H4 (cell line): ENCODE data around the gene GPR35. TPM values are rescaled to one million over a fixed set of nuclear protein-coding genes. Genes with fewer than 3 reads are reported as not detected.
"Not testable (repeated sequence)": the region's sequence is repeated elsewhere in the genome, so short reads cannot be mapped to it uniquely, and the experiment has no call there.

Experiments used
- DNase-seq: peaks from one replicate; pipeline ENCODE4 v3.0.0-alpha.2; 2015; ENCODE audit warnings: low spot score
- total RNA-seq: library from RNA; depleted of rRNA; stranded (reverse); fragments of >200 nt; shearing (Covaris generic); gene quantifications from 2 replicates; pipeline ENCODE4 v1.2.3, GENCODE V29; 2014

GPR35 gene
- total RNA-seq, 1 experiment from 2014 or later = 0.75 TPM

DNA sequence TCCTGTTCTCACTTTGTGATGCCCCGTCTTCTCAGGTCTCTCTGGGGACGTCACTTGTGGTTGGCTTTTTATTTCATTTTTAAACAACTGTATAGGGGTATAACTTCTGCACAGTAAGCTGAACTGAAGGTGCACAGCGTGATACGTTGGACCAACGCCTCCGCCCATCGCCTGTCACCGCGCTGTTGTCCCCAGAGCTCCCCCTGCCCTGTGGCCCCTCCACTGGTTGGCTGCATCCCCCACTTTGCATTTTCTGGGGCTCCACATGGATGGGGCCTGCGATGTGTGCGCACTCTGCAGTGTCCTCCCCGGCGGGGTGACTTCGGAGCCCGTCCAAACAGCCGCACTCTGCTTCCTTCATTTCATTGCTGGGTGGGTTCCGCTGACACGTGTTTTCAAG, 14.3 kb downstream of the GPR35 start:
- no peak for DNase-seq

DNA sequence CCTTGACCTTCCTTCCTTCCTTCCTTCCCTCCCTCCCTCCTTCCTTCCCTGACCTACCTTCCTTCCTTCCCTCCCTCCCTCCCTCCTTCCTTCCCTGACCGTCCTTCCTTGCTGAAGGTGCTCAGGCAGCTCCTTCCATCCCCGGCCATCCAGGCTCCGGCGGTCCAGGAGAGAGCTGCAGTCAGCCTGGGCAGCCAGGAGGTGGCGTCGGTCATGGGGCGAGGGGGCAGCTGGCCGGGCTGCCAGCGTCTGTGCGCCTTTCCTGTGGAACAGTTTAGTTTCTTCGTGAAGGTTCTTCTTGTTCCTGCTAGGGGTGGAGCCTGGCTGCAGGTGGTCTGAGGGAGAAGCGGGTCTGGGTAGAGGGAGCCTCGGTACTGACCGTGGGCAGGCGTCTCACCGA, 15.7 kb downstream of the GPR35 start:
- no peak for DNase-seq

DNA sequence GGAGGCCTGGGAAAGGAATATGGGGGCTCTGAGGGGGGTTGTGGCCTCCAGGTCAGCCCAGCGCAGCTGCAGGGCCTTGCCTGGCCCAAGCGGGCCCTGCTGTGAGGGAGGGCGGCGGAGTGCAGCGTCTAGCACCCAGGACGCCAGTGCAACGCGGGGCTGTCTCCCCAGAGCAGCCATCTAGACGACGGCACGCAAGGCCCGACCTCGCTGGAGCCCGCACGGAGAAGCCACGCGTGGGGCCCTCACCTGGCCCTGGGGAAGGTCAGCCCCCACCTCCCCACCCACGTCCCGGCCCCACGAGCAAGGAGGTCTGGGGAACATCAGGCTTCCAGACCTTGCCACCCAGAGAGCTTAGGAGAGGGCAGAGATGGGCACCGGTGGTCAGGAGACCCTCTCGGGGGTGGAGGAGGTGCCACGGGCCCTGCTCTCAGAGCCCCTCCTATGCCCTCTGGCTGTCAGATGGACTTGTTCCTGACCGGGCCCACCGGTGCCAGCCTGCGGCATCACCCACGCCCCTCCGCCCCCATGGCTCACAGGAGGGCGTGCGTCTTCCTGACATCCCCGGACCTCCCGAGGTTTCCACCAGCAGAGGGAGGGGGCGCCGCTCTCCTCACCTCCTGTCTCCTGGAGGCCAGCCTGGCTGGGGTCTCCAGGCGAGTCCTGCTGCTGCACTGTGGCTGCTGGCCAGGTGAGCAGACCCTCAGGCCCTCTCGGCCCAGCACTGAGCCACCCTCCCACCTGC, 17.0 kb downstream of the GPR35 start:
- no peak for DNase-seq

DNA sequence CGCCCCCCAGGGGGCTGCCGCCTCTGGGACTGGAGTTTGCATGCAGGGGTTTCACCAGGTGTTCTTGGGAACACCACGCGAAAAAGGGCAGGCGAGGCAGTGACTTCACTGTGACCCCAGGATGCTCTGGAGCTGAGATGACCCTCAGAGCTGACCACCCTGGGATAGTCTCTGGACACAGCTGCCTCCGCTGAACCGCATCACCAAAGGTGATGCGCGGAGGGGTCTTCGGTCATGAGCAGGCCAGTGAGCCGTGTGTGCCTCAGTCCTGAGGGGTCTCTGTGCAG, 17.5 kb downstream of the GPR35 start:
- DNase-seq = no peak

DNA sequence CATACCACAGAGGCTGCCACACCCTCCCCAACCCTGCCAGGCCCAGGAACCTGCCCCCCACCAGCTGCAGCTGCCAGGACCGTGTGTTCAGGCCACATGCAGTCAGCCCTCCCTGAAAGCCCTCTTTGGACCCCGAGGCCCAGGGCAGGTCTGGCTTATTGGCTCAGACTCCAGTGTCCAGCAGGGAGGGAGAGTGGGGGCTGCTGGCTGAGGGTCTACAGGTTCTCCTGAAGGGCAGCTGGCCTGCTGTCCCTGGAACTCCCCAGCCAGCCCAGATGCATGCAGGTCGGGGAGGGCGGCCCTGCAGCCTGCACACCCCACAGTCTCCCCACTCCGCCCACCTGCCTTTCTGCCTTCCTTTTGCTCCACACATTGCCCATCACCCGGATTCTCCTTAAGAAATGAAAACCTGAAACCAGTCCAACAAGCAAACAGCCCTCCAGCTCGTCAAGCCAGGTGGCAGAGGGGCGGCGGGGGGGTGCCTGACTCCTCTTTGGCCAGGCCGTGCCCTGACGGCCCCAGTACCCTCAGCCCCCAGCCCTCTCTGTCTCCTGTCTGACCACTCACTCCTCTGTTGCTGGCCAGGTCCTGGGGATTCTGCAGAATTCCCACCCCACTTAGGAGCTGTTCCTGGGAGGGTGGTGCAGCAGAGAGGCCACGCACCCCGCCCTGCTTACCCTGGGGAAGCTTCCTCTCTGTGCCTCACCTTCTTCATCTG, 18.0 kb downstream of the GPR35 start:
- DNase-seq = no peak

DNA sequence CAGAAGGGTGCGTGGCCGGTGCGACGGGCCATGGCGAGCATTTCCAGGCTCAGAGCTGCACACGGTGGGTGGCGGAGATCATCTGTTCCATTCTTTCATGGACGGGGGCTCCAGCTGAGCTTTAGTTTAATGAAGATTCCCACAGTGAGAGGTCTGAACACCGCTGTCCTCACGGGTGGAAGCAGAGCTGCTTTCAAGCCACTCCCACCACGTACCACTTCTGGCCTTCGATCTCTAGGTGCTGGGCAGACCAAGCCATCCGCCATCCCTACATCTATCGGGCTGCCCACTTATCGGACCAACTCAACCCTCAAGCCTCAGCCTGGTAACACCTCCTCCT, 18.5 kb downstream of the GPR35 start:
- no peak for DNase-seq

DNA sequence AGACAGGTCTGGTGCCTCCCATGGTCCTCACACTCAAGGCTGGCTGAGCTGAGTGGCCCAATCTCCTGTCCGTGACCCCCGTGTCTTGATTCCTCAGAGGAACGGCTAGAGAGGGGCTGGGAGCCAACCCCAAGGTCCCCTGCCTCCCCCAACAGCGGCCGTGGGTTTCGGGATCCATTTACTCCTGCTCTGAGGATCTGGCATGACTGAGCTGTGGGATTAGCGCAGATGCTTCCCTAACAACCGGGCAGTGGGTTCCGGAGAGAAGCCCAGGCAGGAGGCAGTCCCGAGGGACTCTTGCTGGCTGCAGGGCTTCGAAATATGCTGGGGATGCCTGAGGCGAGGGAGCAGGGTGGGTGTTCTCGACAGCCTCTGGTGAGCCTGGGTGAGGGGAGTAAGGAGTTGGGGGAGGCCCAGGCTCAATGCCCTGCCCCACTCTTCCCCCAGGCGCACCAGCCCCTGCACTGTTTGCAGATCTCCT, 18.9 kb downstream of the GPR35 start:
- DNase-seq = no peak

DNA sequence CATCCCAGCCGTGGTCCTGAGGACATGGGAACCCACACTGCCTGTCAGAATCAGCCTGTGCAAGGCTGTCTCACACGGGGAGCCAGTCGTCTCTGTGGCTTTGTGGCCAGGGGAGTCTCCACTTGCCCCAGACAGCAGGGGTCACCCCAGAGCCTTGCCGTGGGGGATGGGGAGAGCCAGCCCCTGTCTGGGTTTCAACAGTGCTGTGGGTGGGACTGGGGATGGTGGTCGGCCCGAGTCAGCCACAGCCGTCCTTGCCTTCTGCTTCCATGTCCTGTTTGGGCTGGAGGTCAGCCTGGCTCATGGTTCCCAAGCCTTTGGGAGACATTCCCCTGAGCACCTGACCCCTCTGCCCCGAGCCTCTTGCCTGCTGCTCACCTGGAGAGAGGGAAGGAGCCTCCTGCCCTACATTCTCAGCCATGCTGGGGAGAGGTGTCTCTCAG, 19.6 kb downstream of the GPR35 start:
- DNase-seq = no peak

DNA sequence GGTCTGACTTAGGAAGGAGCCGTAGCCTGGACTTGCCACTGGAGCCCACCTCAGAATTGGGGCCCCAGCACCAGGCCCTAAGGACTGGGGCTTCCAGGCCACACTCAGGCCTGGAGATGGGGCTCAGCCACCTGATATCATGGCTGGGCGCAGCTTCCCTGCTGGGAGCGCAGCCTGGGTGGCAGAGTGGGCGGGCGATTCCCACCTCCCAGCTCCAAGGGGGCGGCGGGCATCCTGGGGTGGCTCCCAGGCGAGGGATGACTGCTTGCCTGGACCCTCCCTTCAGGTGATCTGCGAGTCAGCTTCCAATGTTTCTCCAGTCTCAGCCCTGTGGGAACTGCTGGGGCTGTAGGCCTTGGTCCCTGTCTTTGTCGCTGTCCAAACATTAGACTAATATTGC, 20.1 kb downstream of the GPR35 start:
- no peak for DNase-seq

DNA sequence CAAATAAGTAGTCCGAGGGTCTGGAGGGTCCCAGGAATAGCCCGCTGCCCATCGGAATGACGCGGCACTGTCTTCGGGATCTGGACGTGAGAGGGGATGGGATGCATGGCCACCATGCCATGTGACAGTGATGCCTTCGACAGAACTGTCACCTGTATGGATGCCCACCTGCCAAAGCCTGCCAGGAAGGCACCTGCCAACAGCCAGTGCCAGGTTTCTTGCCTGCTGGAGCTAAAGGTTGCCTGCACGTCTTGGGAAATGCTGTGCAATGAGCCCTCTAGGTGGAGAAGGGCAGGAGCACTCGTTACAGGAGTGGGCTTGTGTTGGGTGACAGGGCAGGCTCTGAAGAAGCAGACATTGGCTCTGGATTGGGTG, 20.5 kb downstream of the GPR35 start:
- no peak for DNase-seq

DNA sequence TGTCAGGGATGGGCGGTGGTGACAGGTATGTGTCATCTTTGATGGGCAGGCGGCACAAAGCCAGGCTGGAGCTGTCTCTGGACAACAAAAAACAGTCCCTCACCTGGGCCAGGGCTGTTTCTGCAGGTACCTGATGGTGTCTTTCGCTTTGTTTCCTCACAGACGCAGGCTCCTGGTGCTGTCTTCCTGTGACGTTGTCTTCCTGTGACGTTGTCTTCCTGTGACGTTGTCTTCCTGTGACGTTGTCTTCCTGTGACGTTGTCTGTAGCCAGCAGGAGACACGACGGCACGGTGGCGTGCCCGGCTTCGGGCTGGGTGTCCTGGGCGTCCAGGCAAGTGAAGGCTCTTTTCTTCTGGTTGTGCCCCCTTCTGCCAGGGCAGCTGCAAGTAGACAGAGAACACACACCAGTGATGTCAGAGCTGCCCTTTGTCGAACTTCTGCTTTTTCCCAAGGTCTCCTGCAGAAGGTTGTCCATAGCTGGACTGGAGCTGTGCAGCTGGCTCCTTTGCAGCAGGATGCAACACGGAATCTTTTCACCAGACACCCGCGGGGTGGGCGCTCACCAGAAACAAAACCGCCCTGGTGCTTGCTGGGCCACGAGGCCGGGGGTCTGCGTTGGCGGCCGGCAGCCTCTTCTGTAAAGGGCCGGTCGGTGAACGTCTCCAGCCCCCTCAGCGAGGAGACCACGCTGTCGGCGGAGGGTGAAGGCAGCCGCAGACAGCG, 21.1 kb downstream of the GPR35 start:
- DNase-seq = no peak

DNA sequence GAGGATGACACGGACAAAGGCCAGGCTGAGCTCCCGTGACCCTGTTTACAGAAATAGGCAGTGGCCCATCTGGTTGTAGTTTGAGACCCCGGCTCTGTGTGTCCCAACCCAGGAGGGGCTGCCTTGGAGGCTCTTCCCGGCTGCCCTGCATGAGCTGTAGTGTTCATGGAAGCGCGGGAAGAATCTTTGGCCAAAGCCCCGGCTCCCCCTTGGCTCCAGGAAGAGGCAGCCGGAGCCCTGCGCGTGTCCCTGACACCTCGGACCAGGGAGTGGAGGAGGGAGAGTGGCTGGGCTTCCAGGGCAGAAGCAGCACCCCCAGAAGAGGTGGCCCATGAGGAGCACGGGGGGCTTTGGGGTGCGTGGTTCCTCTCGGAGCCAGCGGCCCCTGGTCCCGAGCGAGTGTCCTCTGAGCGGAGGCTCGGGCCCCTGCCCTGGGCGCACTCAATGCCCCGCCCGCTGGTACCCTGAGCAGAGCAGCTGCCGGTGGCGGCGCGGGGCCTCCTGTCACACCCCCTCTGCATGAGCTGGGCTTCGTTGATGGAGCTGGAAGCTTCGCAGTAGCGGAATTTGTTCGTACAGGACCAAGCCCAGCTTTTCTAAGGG, 21.7 kb downstream of the GPR35 start:
- DNase-seq = no peak

DNA sequence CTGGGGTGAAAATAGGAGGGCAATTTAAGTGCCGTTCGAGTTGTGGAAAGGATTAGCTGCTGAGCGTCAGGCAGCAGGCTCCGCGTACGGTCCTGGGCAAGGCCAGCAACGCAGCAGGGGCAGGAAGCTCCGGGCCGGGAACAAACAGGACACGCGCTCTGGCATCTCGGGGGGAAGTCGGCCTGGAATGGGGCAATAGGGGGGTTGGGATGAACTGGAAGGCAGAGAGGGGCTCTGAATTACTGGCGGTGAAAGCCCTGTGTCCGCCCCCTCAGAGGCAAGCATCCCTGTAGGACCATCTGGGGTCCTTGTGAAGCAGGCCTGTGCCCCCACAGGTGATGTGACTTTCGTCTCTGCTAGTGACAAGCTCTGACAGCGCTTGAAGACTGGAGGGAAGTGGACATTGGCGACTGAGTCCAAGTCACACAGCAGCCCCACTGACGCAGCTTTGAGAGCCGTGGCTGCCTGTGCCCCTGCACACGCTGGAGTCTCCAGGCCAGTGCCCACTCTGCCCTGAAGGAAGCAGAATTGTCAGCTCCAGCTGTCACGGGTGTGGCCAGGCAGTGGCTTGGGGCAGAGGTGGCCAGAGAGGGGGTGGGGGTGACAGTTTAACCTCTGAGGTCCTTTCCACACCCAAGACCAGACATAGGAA, 22.3 kb downstream of the GPR35 start:
- no peak for DNase-seq

DNA sequence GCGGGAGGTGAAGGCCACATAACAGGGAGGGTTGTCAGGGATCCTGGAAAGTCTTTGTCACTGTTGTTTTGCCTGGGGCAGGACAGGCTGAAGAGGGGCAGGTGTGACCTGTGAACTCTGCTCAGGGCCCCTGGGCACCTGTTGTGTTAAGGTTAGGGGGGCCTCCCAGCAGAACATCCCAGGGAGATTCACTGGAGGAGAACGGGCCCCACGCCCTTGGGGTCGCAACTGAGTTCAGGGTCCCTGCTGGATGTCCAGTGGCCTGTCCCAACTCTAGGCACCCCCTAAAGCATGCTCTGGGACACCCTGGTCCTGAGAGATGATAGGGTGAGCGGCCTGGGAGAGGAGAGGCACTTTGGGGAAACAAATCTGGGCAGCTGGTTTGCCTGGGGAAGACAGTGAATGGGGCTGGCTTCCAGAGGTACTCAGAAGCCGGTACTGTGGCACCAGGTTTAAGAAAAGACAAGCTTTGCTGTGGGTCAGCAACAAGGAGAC, 22.9 kb downstream of the GPR35 start:
- DNase-seq = no peak

DNA sequence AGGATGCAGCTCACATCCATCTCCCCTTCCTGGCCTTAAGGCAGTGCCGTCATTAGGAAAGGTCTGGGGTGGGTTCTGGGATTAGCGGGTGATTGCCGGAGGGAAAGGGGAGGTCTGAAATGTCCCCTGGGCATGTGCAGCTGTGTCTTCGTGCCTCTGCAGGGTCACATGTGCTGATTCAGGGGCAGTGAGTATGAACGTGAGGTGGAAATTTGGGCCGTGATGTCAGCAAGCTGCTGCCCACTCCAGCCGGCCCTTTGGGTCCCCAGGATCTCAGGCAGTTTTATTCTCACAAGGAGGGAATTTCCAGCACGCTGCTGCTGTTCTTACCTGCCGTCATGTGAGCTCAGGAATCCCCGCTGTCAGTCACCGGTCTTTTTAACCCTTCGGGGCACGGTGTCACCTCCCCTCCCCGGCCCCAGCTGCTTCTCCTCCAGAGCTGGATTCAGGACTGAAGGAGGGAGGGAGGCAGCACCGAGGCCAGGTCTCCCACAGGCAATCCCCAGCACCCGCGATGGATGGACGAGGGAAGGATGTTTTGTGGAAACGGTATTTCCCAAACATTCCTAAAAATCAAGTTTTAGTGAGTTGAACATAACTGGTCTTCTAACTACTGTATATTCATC, 23.5 kb downstream of the GPR35 start:
- no peak for DNase-seq

DNA sequence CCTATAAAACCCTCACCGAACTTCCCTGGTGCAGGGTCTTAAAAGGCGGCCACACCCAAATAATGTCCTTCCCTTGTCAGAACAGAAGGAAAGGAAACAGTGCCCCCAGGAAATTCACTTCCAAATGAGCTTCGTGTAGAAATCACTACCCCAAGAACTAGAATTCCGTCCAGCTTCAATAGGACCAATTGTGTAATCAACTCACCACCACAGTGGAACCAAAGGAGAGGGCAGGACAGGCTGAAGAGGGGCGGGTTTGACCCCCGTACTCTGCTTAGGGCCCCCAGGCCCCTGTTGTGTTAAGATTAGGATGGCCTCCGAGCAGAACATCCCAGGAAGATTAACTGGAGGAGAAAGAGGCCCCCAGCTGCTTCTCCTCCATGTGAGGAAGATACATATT, 24.1 kb downstream of the GPR35 start:
- no peak for DNase-seq

DNA sequence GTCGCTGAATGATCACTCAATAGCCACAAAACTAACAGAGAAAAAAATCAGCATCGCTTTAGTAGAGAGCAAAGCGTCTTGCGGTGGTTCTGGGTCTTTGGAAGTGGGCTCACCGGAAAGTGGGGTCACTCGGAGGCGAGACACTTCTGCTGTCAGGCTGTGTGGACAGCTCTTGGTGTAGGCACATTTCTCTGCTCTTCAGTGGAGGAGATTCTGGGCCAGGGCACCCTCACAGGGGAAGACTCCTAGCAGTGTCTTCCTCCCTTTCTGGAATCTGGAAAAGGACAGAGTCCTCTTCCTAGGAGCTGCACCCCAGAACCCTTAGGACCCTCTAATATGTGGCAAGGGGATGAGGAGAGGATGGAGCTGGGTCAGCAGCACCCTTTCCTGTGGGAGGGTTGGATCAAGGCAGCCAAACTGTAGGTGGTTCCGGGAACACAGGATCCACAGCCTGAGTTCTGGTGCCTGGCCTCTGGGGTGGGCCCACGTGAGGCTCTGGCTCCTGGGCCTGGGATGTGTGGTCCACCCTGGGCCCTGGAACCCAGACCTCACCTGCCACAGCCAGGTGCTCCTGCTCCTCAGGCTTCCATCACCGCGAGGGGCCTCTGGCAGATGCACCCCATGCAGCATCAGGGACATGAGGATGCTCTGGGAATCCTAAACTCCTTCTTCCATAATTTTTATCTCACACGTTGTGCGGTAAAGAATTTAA, 25.1 kb downstream of the GPR35 start:
- DNase-seq = no peak

DNA sequence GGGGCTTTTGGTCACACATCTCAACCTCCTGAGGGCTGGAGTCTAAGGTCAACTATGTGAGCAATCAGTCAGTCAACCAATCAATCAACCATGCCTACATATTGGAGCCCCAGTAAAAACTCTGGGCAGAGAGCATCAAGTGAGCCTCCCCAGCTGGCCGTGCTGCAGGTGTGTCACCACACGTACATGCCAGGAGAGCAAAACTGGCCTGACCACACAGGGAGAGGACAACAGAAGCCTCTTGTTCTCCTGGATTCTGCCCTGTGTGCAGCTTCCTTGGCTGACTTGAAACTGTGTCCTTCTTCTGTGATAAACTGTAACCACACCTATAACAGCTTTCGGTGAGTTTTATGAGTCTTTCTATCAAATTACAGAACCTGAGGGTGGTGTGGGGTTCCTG, 25.9 kb downstream of the GPR35 start:
- DNase-seq = no peak

DNA sequence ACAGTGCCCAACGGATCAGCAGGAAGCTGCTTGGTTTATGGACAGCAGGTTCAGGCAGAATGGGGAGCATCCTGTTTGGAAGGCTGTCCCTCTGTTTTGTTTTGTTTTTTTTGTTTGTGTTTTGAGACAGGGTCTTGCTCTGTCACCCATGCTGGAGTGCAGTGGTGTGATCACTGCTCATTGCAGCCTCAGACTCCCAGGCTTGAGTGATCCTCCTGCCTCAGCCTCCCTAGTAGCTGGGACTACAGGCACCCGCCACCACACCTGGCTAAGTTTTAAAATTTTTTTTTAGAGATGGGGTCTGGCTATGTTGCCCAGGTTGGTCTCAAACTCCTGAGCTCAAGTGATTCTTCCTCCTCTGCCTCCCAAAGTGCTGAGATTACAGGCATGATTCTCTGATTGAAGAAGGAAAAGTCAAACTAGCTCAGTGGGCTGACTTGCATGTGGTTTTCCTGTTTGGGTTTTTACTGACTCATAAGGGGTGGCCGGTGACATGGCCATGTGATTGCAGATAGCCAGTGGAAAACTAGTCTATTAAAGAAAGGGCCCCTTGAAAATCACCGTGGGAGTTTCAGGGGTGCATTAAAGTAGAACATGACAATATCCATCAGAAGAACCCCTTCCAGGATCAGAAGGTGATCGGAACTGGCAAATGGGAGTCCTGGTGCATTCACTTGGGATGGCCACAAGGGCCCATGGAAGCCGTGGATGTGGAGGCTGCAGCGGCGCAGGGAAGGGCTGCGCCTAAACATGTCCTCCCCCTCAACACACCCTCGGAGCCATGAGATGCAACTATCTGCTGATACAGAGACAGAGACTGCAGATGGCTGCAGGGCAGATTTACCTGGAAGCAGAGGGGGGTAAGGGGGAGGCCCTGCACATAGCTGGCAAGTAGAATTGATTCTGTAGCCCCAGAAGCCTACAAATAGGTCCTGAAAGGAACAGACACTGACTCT, 30.9 kb downstream of the GPR35 start:
- DNase-seq = peak; percentile 34

DNA sequence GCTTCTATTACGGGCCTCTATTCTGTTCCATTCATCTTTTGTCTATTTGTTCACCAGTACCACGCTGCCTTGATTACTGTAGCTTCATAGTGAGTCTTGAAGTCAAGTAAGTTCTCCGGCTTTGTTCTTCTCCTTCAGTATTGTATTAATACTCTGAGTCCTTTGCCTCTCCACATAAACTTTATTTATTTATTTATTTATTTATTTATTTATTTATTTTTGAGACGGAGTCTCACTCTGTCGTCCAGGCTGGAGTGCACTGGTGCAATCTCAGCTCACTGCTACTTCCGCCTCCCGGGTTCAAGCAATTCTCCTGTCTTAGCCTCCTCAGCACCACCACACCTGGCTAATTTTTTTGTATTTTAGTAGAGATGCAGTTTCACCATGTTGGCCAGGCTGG, 34.6 kb downstream of the GPR35 start:
- not testable (repeated sequence) for DNase-seq
